ENCODE results near the gene HEBP2.

DNA sequence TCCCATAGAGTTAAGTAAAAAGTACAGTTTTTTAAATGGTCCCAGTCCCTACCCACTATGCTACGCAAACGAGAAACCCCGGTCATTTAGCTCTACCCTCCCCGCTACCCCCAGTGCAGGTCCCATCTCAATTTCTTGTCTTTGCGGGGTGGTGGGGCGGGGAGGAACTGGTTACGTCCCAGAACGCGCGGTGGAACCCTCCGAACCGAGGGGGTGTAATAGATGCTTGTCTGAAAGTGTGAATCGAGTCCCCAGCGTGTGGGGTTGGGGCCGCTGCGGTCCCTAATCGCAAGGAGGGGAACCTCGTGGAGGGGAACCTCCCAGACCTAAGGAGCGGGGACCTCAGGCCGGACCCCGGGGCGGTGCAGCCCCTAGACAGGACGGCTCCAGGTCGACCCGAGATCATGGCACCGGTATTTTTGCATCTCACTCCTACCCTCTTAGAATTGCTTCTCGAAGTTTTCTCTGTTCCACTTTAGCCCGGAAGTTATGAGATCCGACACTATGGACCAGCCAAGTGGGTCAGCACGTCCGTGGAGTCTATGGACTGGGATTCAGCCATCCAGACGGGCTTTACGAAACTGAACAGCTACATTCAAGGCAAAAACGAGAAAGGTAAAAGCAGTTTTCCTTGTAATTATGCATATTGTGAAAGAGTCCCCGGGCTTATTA is 779 bp downstream of the HEBP2 start:
- TF ChIP-seq YY1 (IDR thresholded peaks at IDR 0.05; ENCODE audit: insufficient read depth, insufficient read length) = no peak
- no peak for TF ChIP-seq ZNF274 (IDR thresholded peaks at IDR 0.05; ENCODE audit: low read depth, low read length)
- no peak for TF ChIP-seq SUZ12 (IDR thresholded peaks at IDR 0.05; ENCODE audit: extremely low read depth, insufficient read depth, insufficient read length)
